ENCODE data around the gene SNRK. TPM values are rescaled to one million over a fixed set of nuclear protein-coding genes. Genes with fewer than 3 reads are reported as not detected.

SNRK gene
- total RNA-seq, 1 donor from 2014 or later, result 13.3 TPM

DNA sequence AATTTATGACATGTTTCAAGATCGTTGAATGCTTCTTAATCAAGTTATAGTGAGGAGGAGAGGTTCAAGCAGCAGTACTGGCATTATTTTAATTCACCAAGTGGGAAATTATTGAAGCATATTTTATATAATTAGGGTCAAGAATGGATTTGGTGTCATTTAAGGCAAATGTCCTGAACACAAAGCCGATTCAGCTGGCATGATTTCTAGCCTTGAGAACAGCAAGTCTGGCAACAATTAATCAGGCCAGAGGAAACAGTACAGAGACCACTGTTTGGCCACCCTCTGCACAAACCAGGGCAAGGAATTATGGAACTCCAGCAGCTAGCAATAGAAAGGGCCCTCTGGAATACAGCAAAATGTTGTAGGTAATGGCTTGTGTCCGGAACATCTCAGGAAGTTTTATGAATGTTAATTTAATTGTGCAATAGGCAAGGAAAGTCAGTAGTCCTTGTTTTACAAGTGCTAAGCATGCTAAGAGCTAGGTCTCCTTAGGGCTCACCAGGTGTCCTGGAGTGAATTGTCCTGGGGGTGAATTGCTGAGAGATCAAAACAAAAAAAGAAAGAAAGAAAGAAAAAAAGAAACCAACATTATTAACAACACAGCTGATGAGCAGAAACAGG is 38.7 kb upstream of the SNRK start:
- H4K20me1 ChIP-seq (ENCODE audit: insufficient read depth, low read length), result no peaks in the 10 kb centered on the region
- H3K4me2 ChIP-seq (ENCODE audit: low read length), result no peak overlapping the region
- H3K27ac ChIP-seq (ENCODE audit: low read depth, low read length), result no peak overlapping the region
- peaks cover 26% of the 10 kb centered on the region for H3K27me3 Mint-ChIP-seq (ENCODE audit: low read depth, unreplicated experiment)
- H3K27ac Mint-ChIP-seq (ENCODE audit: unreplicated experiment), result no peak overlapping the region
- no peak overlapping the region for H3K4me3 ChIP-seq (ENCODE audit: insufficient read depth, low read depth, low read length)
- no peaks in the 10 kb centered on the region for H3K4me1 Mint-ChIP-seq (ENCODE audit: low read depth, unreplicated experiment)
- peaks cover 2% of the 10 kb centered on the region for H3K9me3 ChIP-seq (ENCODE audit: insufficient read depth, low read depth, low read length)
- no peaks in the 10 kb centered on the region for H3K36me3 ChIP-seq (ENCODE audit: insufficient read depth, low read length)
- H3K79me2 ChIP-seq (ENCODE audit: insufficient read depth, low read length), result no peaks in the 10 kb centered on the region
- H3K9ac ChIP-seq (ENCODE audit: low read length), result no peak overlapping the region
- TF ChIP-seq, protein P1, sequence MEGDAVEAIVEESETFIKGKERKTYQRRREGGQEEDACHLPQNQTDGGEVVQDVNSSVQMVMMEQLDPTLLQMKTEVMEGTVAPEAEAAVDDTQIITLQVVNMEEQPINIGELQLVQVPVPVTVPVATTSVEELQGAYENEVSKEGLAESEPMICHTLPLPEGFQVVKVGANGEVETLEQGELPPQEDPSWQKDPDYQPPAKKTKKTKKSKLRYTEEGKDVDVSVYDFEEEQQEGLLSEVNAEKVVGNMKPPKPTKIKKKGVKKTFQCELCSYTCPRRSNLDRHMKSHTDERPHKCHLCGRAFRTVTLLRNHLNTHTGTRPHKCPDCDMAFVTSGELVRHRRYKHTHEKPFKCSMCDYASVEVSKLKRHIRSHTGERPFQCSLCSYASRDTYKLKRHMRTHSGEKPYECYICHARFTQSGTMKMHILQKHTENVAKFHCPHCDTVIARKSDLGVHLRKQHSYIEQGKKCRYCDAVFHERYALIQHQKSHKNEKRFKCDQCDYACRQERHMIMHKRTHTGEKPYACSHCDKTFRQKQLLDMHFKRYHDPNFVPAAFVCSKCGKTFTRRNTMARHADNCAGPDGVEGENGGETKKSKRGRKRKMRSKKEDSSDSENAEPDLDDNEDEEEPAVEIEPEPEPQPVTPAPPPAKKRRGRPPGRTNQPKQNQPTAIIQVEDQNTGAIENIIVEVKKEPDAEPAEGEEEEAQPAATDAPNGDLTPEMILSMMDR (IDR thresholded peaks at IDR 0.05; ENCODE audit: insufficient read depth, low read depth, low read length), result no peak
- TF ChIP-seq EZH2 (IDR thresholded peaks at IDR 0.05; ENCODE audit: insufficient read depth, low read length), result no peak
- DNase-seq (ENCODE audit: low read depth), result no peak
- H3K9me3 Mint-ChIP-seq (ENCODE audit: unreplicated experiment), result peaks cover 4% of the 10 kb centered on the region
- H2AFZ ChIP-seq (ENCODE audit: low read depth, low read length), result no peak overlapping the region
- no peak overlapping the region for H3K4me3 Mint-ChIP-seq (ENCODE audit: unreplicated experiment)
- H3K27me3 ChIP-seq (ENCODE audit: insufficient read depth, low read length), result peaks cover 8% of the 10 kb centered on the region
- no peak for FAIRE-seq
- no peaks in the 10 kb centered on the region for H3K36me3 Mint-ChIP-seq (ENCODE audit: low read depth, unreplicated experiment)
- no peaks in the 10 kb centered on the region for H3K4me1 ChIP-seq (ENCODE audit: insufficient read depth, low read length)

DNA sequence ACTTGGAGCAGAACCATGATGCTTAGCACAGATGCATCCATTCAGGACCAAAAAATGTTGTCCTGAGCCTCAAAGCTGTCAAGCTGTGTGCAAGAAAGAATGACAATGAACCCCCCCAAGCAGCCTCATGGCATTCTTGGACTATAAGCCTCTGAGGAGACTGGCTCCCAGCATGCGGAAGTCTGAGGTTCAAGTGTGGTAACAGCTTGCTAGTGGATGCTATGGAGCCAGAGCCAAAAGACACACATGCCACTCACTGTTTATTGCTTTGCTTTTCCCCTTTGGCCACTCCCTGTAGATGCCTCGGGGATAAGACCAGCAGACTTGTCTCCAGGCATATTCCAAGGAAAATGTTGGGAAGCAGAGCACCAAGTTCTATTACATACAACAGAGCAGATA is 38.2 kb upstream of the SNRK start:
- no peak for FAIRE-seq
- peaks cover 26% of the 10 kb centered on the region for H3K27me3 Mint-ChIP-seq (ENCODE audit: low read depth, unreplicated experiment)

DNA sequence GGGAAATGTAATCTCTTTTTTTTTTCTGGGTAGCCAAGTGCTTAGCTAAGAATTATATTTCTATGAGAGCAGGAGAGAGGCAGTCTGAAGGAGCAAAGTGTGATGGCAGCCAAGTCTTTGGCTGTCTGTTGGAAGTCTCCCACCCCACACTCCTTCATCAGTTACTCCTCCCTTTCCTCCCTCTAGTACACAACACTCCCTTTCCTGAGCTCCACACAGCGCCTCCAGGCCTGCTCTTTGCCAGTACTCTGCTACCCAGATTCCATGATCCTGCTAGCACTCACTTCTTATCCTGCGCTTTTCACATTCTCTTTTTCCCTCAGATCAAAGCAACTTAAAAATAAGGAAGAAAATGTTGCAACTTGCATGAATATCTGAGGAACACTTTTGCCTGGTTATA is 37.4 kb upstream of the SNRK start:
- H3K27me3 Mint-ChIP-seq (ENCODE audit: low read depth, unreplicated experiment), result peaks cover 24% of the 10 kb centered on the region
- H3K79me2 ChIP-seq (ENCODE audit: insufficient read depth, low read length), result no peaks in the 10 kb centered on the region
- DNase-seq (ENCODE audit: low read depth) (no peak), FAIRE-seq (no peak)
- H3K27me3 ChIP-seq (ENCODE audit: insufficient read depth, low read length), result peaks cover 12% of the 10 kb centered on the region
- H2AFZ ChIP-seq (ENCODE audit: low read depth, low read length), result no peak overlapping the region
- H3K9me3 Mint-ChIP-seq (ENCODE audit: unreplicated experiment), result peaks cover 2% of the 10 kb centered on the region
- TF ChIP-seq, protein P1 (IDR thresholded peaks at IDR 0.05; ENCODE audit: insufficient read depth, low read depth, low read length), result no peak
- TF ChIP-seq EZH2 (IDR thresholded peaks at IDR 0.05; ENCODE audit: insufficient read depth, low read length), result no peak
- H3K4me1 Mint-ChIP-seq (ENCODE audit: low read depth, unreplicated experiment), result no peaks in the 10 kb centered on the region
- H3K36me3 Mint-ChIP-seq (ENCODE audit: low read depth, unreplicated experiment), result no peaks in the 10 kb centered on the region
- no peak overlapping the region for H3K4me3 Mint-ChIP-seq (ENCODE audit: unreplicated experiment)
- H3K4me2 ChIP-seq (ENCODE audit: low read length), result no peak overlapping the region
- H3K4me3 ChIP-seq (ENCODE audit: insufficient read depth, low read depth, low read length), result no peak overlapping the region
- H4K20me1 ChIP-seq (ENCODE audit: insufficient read depth, low read length), result no peaks in the 10 kb centered on the region
- H3K27ac Mint-ChIP-seq (ENCODE audit: unreplicated experiment), result no peak overlapping the region
- no peaks in the 10 kb centered on the region for H3K9me3 ChIP-seq (ENCODE audit: insufficient read depth, low read depth, low read length)
- no peaks in the 10 kb centered on the region for H3K4me1 ChIP-seq (ENCODE audit: insufficient read depth, low read length)
- no peak overlapping the region for H3K27ac ChIP-seq (ENCODE audit: low read depth, low read length)
- H3K36me3 ChIP-seq (ENCODE audit: insufficient read depth, low read length), result no peaks in the 10 kb centered on the region
- H3K9ac ChIP-seq (ENCODE audit: low read length), result no peak overlapping the region

More for the DNA sequence above, 38.2 kb upstream of the SNRK start:
- H3K4me1 Mint-ChIP-seq (ENCODE audit: low read depth, unreplicated experiment), result no peaks in the 10 kb centered on the region
- no peaks in the 10 kb centered on the region for H3K9me3 ChIP-seq (ENCODE audit: insufficient read depth, low read depth, low read length)
- no peak overlapping the region for H3K4me2 ChIP-seq (ENCODE audit: low read length)
- H4K20me1 ChIP-seq (ENCODE audit: insufficient read depth, low read length), result no peaks in the 10 kb centered on the region
- TF ChIP-seq EZH2 (IDR thresholded peaks at IDR 0.05; ENCODE audit: insufficient read depth, low read length), result no peak
- TF ChIP-seq, protein P1 (IDR thresholded peaks at IDR 0.05; ENCODE audit: insufficient read depth, low read depth, low read length), result no peak
- no peak overlapping the region for H3K4me3 ChIP-seq (ENCODE audit: insufficient read depth, low read depth, low read length)
- H3K79me2 ChIP-seq (ENCODE audit: insufficient read depth, low read length), result no peaks in the 10 kb centered on the region
- no peak overlapping the region for H3K27ac ChIP-seq (ENCODE audit: low read depth, low read length)
- H3K36me3 Mint-ChIP-seq (ENCODE audit: low read depth, unreplicated experiment), result no peaks in the 10 kb centered on the region
- no peak overlapping the region for H3K9ac ChIP-seq (ENCODE audit: low read length)
- H3K9me3 Mint-ChIP-seq (ENCODE audit: unreplicated experiment), result peaks cover 4% of the 10 kb centered on the region
- no peak overlapping the region for H3K27ac Mint-ChIP-seq (ENCODE audit: unreplicated experiment)
- H3K27me3 ChIP-seq (ENCODE audit: insufficient read depth, low read length), result peaks cover 12% of the 10 kb centered on the region
- no peak overlapping the region for H2AFZ ChIP-seq (ENCODE audit: low read depth, low read length)
- H3K36me3 ChIP-seq (ENCODE audit: insufficient read depth, low read length), result no peaks in the 10 kb centered on the region
- no peaks in the 10 kb centered on the region for H3K4me1 ChIP-seq (ENCODE audit: insufficient read depth, low read length)
- no peak for DNase-seq (ENCODE audit: low read depth)
- no peak overlapping the region for H3K4me3 Mint-ChIP-seq (ENCODE audit: unreplicated experiment)
